C4-2B (cell line): Measurements from ENCODE around the gene EZR.

ENCODE experiments used
- ZFX ChIP-seq: fragments of 450-650 bp; IDR thresholded peaks from 2 replicates; pipeline ENCODE4 v1.6.1; 2017
- TF ChIP-seq, protein P1 (sequence below): fragments of 450-650 bp; conservative IDR thresholded peaks from 2 replicates; pipeline ENCODE4 v1.5.1; 2017; ENCODE audit warnings: mild to moderate bottlenecking

DNA sequence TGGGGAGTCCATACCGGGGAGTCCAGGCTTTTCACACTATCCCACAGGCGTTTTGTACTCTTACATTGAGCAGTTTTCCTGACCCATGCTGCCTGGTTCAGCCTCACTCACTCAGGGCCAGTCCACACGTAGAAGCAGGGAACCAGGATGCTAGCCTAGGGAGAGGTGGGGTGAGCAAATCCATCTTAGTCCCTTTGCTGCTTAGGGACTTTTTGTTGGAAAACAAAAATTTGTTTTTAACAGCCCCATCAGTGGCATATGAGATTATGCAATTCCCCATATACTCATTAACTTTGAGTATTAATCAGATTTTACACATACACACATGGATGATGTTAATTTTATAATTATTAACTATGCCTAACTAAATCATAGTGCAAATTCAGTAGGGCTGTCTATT lies 84.2 kb downstream of the EZR start:
- TF ChIP-seq, protein P1, sequence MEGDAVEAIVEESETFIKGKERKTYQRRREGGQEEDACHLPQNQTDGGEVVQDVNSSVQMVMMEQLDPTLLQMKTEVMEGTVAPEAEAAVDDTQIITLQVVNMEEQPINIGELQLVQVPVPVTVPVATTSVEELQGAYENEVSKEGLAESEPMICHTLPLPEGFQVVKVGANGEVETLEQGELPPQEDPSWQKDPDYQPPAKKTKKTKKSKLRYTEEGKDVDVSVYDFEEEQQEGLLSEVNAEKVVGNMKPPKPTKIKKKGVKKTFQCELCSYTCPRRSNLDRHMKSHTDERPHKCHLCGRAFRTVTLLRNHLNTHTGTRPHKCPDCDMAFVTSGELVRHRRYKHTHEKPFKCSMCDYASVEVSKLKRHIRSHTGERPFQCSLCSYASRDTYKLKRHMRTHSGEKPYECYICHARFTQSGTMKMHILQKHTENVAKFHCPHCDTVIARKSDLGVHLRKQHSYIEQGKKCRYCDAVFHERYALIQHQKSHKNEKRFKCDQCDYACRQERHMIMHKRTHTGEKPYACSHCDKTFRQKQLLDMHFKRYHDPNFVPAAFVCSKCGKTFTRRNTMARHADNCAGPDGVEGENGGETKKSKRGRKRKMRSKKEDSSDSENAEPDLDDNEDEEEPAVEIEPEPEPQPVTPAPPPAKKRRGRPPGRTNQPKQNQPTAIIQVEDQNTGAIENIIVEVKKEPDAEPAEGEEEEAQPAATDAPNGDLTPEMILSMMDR = no peak
- no peak for TF ChIP-seq ZFX
